GM12878 (cell line): ENCODE results near the gene MOV10L1. TPM values are rescaled to one million over a fixed set of nuclear protein-coding genes. Genes with fewer than 3 reads are reported as not detected.

ENCODE experiments used
- ATAC-seq: fragments of 200-7000 bp; cut with Tn5 transposase; 3 replicates; pipeline ENCODE4 v1.9.1; 2020; ENCODE audit warnings: mild to moderate bottlenecking, moderate library complexity
- BruUV-seq: library from RNA; stranded (reverse); fragments of 400-500 nt; replicated peaks from 2 replicates; lab custom pipeline; 2021; lab: Mats Ljungman, UMichigan
- CTCF ChIA-PET: fragments of 300-600 bp; sonication (Branson Sonifier 250); formaldehyde crosslinking; extraction: SDS; loops from one replicate; lab custom pipeline; 2021; ENCODE audit warnings: inconsistent platforms; lab: Yijun Ruan, JAX
- POLR2A ChIA-PET: fragments of 350-600 bp; formaldehyde crosslinking; extraction: SDS; loops from one replicate; lab custom pipeline; 2021; ENCODE audit warnings: inconsistent platforms; lab: Charles Lee
- RAD21 ChIA-PET: fragments of 300-600 bp; sonication (Branson Sonifier 250); formaldehyde crosslinking; loops from one replicate; lab custom pipeline; 2023; ENCODE audit warnings: antibody characterized with exemption; ENCODE audit not compliant: unreplicated experiment; lab: Charles Lee
- SMC1A ChIA-PET: fragments of 300-600 bp; sonication (Branson Sonifier 250); formaldehyde crosslinking; loops from one replicate; lab custom pipeline; 2023; ENCODE audit not compliant: unreplicated experiment, uncharacterized antibody; lab: Charles Lee
- DNase-seq: peaks from one replicate; pipeline ENCODE4 v3.0.0-alpha.2; 2011; ENCODE audit warnings: low read depth, low spot score
- FAIRE-seq: peaks from 3 replicates; lab custom pipeline; 2011; peaks lifted over from hg19 to GRCh38; lab: Jason Lieb, UNC
- H2AFZ ChIP-seq: 2 replicates; pipeline ENCODE4 v1.6.0; 2011; ENCODE audit warnings: low read depth, low read length, control low read depth; ENCODE audit not compliant: control insufficient read depth
- H3K27ac ChIP-seq: 2 replicates; pipeline ENCODE4 v1.5.1; 2011; ENCODE audit warnings: control low read depth; ENCODE audit not compliant: control insufficient read depth, insufficient read depth
- H3K27me3 ChIP-seq, 2 experiments: replicated peaks in 1 of 2; 2 replicates each; pipeline versions ENCODE4 v1.6.0 to v1.6.1; 2011; ENCODE audit warnings: low read length in 1 of 2; ENCODE audit not compliant: control insufficient read depth in 2 of 2, insufficient read depth in 2 of 2
- H3K36me3 ChIP-seq, 2 experiments: 2 replicates each; pipeline ENCODE4 v1.5.1; 2011; ENCODE audit warnings: low read length in 1 of 2; ENCODE audit not compliant: control insufficient read depth in 2 of 2, insufficient read depth in 2 of 2
- H3K4me1 ChIP-seq: 2 replicates; pipeline ENCODE4 v1.6.1; 2011; ENCODE audit warnings: mild to moderate bottlenecking, low read length, moderate library complexity, mixed read lengths; ENCODE audit not compliant: control insufficient read depth, insufficient read depth
- H3K4me2 ChIP-seq: 2 replicates; pipeline ENCODE4 v1.6.0; 2011; ENCODE audit warnings: control low read depth; ENCODE audit not compliant: control insufficient read depth, insufficient read depth
- H3K4me3 ChIP-seq: fragments of 200-600 bp; sonication (generic); 2 replicates; pipeline ENCODE4 v1.5.1; 2016
- H3K79me2 ChIP-seq: 2 replicates; pipeline ENCODE4 v1.6.0; 2011; ENCODE audit warnings: low read length; ENCODE audit not compliant: control insufficient read depth, insufficient read depth
- H3K9ac ChIP-seq: 2 replicates; pipeline ENCODE4 v1.8.0; 2011; ENCODE audit warnings: low read length, control low read depth, mixed read lengths; ENCODE audit not compliant: control insufficient read depth, insufficient read depth
- H3K9me3 ChIP-seq: replicated peaks from 3 replicates; pipeline ENCODE4 v1.5.1; 2011; ENCODE audit warnings: mild to moderate bottlenecking, low read length; ENCODE audit not compliant: control insufficient read depth, insufficient read depth
- H4K20me1 ChIP-seq: 2 replicates; pipeline ENCODE4 v1.6.0; 2011; ENCODE audit not compliant: control insufficient read depth, insufficient read depth
- HDGF ChIP-seq: fragments of 450-650 bp; IDR thresholded peaks from 2 replicates; pipeline ENCODE4 v1.6.1; 2016; ENCODE audit warnings: antibody characterized with exemption
- IKZF1 ChIP-seq: fragments of 450-650 bp; conservative IDR thresholded peaks from 2 replicates; pipeline ENCODE4 v1.6.1; 2017; ENCODE audit warnings: antibody characterized with exemption, mild to moderate bottlenecking
- KDM1A ChIP-seq: fragments of 200-600 bp; sonication (generic); IDR thresholded peaks from 2 replicates; pipeline ENCODE4 v1.6.1; 2016; ENCODE audit warnings: borderline replicate concordance
- MEF2A ChIP-seq: IDR thresholded peaks from 2 replicates; pipeline ENCODE4 v1.6.1; 2011; ENCODE audit warnings: low read depth, mild to moderate bottlenecking, low read length, moderate library complexity; ENCODE audit not compliant: insufficient read depth
- NFIC ChIP-seq: IDR thresholded peaks from 2 replicates; pipeline ENCODE4 v1.6.1; 2012; ENCODE audit warnings: low read depth, mild to moderate bottlenecking, inconsistent platforms, low read length, moderate library complexity
- RAD51 ChIP-seq: fragments of 450-650 bp; IDR thresholded peaks from 2 replicates; pipeline ENCODE4 v1.6.1; 2016; ENCODE audit warnings: moderate library complexity, mild to moderate bottlenecking, inconsistent platforms
- SREBF2 ChIP-seq: IDR thresholded peaks from 2 replicates; pipeline ENCODE4 v1.6.1; 2012; ENCODE audit warnings: mild to moderate bottlenecking, low read length
- TARDBP ChIP-seq: IDR thresholded peaks from 2 replicates; pipeline ENCODE4 v1.6.1; 2016; ENCODE audit warnings: borderline replicate concordance
- YBX1 ChIP-seq: fragments of 450-650 bp; IDR thresholded peaks from 2 replicates; pipeline ENCODE4 v1.6.1; 2016; ENCODE audit warnings: antibody characterized with exemption
- WGBS: methylation state at CpG from one replicate; pipeline ENCODE4 v1.1.6; 2016; ENCODE audit warnings: low lambda C conversion rate; ENCODE audit not compliant: insufficient replicate concordance, insufficient coverage; ENCODE audit errors: missing lambda C conversion rate; 5-methylcytosine and 5-hydroxymethylcytosine counted together
- in situ Hi-C: fragments of 300-500 bp; cut with MboI; formaldehyde crosslinking; loops from 9 replicates; pipeline ENCODE4 v1.14.3; 2018; ENCODE audit warnings: mixed read lengths
- intact Hi-C: fragments of 100-400 bp; cut with micrococcal nuclease; formaldehyde crosslinking; loops from one replicate; pipeline ENCODE4 v1.14.2; 2022; ENCODE audit not compliant: unreplicated experiment
- polyA plus RNA-seq, 11 experiments: library from polyadenylated mRNA; depleted of rRNA in 4 of 11; unstranded in 6 of 11; stranded (reverse) in 5 of 11; fragments of >200 nt; fragmentation: Nextera tagmentation in 4 of 11; fragmentation: Illumina TruSeq in 1 of 11; extraction: Ambion mirVana in 4 of 11; extraction: Trizol in 1 of 11; gene quantifications; 1 replicate in 1 of 11; 2 replicates in 10 of 11; pipeline versions ENCODE4 v1.2.1 to v1.2.3, GENCODE V29; 2011 to 2016; ENCODE audit warnings: inconsistent platforms in 2 of 11, missing spikeins in 2 of 11, low read depth in 1 of 11
- total RNA-seq, 4 experiments: library from RNA; depleted of rRNA in 3 of 4; stranded (reverse); fragments of >200 nt in 3 of 4; fragmentation: Illumina TruSeq in 1 of 4; extraction: Trizol in 1 of 4; gene quantifications; 2 replicates each; pipeline versions ENCODE4 v1.2.1 to v1.2.3, GENCODE V29; 2013 to 2021
- TF ChIP-seq, protein P1 (sequence below): fragments of 450-650 bp; IDR thresholded peaks from 2 replicates; pipeline ENCODE4 v1.6.1; 2018; ENCODE audit warnings: borderline replicate concordance, mild to moderate bottlenecking; ENCODE audit not compliant: partially characterized antibody

The MOV10L1 gene
- total and polyA plus RNA-seq, 10 of the 15 experiments (the other 5 are each of a cell fraction or from before 2014, with no cell fraction given): 0.22 TPM; not detected in 9

DNA sequence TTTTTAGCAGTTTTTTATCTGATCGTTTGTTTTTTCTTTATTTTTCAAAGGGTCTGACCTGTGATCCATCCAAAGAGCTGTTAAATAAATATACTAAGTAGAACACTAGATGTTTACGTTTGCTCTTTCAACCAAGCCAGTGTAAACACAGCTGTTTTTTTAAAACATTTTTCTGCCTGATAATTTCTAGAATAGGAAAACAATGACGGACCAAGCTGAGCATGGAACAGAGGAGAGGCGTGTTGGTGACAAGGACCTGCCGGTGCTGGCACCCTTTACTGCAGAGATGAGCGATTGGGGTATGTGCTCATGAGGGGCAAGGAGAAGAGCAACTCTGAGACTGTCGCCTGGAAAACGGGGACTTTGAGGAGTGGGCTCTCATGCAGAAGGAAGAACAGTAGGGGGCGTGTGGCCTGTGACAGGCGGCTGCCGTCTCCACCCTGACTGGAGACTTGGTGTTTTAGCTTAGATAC lies 52.1 kb downstream of the MOV10L1 start:
- Histone ChIP-seq H4K20me1 (no peaks in the 10 kb centered on the region), H3K4me1 (peaks cover 3% of the 10 kb centered on the region; the same call in 1 of the 2 replicates), H3K9me3 (no peaks in the 10 kb centered on the region), H3K36me3 (no peaks in the 10 kb centered on the region), H3K9ac (no peak overlapping the region)
- FAIRE-seq: no peak
- TF ChIP-seq, protein P1, sequence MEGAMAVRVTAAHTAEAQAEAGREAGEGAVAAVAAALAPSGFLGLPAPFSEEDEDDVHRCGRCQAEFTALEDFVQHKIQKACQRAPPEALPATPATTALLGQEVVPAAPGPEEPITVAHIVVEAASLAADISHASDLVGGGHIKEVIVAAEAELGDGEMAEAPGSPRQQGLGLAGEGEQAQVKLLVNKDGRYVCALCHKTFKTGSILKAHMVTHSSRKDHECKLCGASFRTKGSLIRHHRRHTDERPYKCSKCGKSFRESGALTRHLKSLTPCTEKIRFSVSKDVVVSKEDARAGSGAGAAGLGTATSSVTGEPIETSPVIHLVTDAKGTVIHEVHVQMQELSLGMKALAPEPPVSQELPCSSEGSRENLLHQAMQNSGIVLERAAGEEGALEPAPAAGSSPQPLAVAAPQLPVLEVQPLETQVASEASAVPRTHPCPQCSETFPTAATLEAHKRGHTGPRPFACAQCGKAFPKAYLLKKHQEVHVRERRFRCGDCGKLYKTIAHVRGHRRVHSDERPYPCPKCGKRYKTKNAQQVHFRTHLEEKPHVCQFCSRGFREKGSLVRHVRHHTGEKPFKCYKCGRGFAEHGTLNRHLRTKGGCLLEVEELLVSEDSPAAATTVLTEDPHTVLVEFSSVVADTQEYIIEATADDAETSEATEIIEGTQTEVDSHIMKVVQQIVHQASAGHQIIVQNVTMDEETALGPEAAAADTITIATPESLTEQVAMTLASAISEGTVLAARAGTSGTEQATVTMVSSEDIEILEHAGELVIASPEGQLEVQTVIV: no peak
- no peak for TF ChIP-seq SREBF2
- no peak for TF ChIP-seq TARDBP
- TF ChIP-seq IKZF1: no peak
- no peak for TF ChIP-seq RAD51
- TF ChIP-seq YBX1: no peak
- TF ChIP-seq HDGF: no peak
- TF ChIP-seq KDM1A: no peak
- TF ChIP-seq NFIC: no peak
- TF ChIP-seq MEF2A: no peak
- TF ChIP-seq, all 136 proteins: peak for 0
- POLR2A ChIA-PET: no interaction called here
- BruUV-seq: no TSS peak
- SMC1A ChIA-PET: no interaction called here
- no peak overlapping the region for H3K4me3 ChIP-seq
- WGBS: 28% methylated on average over 11 of the region's 11 CpGs
- H3K27me3 ChIP-seq: no peaks in the 10 kb centered on the region; a peak in 1 of 4 replicates
- H2AFZ ChIP-seq: no peak overlapping the region
- RAD21 ChIA-PET: no interaction called here
- no peak overlapping the region for H3K27ac ChIP-seq
- CTCF ChIA-PET: interaction anchor here (1.2 kb wide), 1 partner anchor 31 kb away, joined by 3 read pairs; no protein-coding TSS in a partner anchor
- DNase-seq: no peak
- no peak for ATAC-seq
- no peaks in the 10 kb centered on the region for H3K79me2 ChIP-seq
- in situ Hi-C loops: no loop called here
- intact Hi-C loops: no loop called here
- H3K4me2 ChIP-seq: no peak overlapping the region
